GM13976 (cell line): ENCODE results near the gene MMS19.

Source experiments
- DNase-seq: peaks from one replicate; pipeline ENCODE4 v3.0.0; 2012; ENCODE audit warnings: low spot score
- CTCF ChIP-seq: IDR thresholded peaks from 2 replicates; pipeline ENCODE4 v1.5.1; 2012; ENCODE audit warnings: borderline replicate concordance, mild to moderate bottlenecking; ENCODE audit not compliant: insufficient read depth; ENCODE audit errors: extremely low read depth, missing control alignments, control extremely low read depth
- in situ Hi-C: fragments of 300-500 bp; cut with MboI; formaldehyde crosslinking; loops from one replicate; pipeline ENCODE4 v1.12.0; 2022; ENCODE audit warnings: low sequenced_read_pairs, mixed read lengths, inconsistent platforms; ENCODE audit not compliant: unreplicated experiment

MMS19 gene

GRCh38 chr10:97542169-97543024 is 44.2 kb upstream of the MMS19 start:
- no peak for TF ChIP-seq CTCF
- in situ Hi-C loops = no loop called here
- DNase-seq = no peak

DNA sequence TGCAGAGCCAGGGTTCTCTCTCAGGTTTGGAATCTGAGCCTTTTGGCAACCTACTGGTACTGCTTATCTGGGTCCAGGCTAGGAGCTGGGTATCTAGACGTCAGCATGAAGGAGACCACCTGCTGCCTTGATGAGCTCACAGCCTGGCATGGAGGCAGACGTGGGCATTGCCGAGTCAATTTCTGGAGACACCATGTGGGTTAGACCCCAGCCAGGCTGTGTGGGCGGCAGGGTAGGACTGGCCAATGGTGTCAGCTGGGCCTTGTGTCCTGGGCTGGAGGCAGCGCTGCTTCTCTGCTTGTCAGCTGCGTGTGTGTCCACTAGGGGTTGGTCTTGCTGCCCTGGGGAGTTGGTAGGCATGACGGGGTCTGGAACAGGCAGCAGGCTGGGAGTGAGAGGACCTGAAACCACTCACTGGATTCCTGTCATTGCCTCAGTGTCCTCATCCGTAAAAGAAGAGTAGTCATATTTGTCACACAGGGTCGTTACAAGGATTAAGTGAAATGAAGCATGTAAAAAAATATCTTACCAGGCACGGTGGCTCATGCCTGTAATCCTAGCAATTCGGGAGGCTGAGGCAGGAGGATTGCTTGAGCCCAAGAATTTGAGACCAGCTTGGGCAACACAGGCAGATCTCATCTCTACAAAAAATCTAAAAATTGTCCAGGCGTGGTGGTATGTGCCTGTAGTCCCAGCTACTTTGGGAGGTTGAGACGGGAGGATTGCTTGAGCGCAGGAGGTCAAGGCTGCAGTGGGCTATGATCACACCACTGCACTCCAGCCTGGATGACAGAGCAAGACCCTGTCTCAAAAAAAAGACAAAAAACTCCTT is 42.7 kb upstream of the MMS19 start:
- in situ Hi-C loops = no loop called here
- TF ChIP-seq CTCF = no peak
- no peak for DNase-seq

GRCh38 chr10:97539523-97540200 is 41.4 kb upstream of the MMS19 start:
- no peak for DNase-seq
- in situ Hi-C loops = no loop called here
- TF ChIP-seq CTCF = no peak

GRCh38 chr10:97538839-97539238 is 40.6 kb upstream of the MMS19 start:
- in situ Hi-C loops = no loop called here
- DNase-seq = no peak
- no peak for TF ChIP-seq CTCF

DNA sequence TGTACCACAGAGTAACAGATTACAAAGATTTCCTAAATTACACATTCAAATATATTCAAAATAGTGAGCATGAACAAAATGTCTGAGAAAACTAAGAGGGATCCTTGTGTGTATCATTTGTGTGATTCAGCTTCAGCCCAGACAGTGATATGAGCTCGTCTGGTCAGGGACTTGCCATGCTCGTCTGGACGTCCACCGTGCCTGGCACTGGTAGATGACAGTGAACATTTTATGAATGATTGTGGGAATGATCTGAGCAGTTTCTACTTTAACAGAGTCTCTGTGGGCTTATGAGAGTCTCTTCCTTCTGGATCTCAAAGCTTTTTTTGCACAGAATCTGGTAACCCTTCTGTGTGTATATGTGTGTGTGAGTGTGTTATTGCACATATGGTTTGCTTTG is 40.2 kb upstream of the MMS19 start:
- in situ Hi-C loops = no loop called here
- no peak for TF ChIP-seq CTCF

GRCh38 chr10:97537186-97537869 is 39.1 kb upstream of the MMS19 start:
- no peak for TF ChIP-seq CTCF
- no peak for DNase-seq
- in situ Hi-C loops = no loop called here

More for the DNA sequence above, 40.2 kb upstream of the MMS19 start:
- DNase-seq = no peak
